ENCODE measurements around the gene LINC00632.

The LINC00632 gene

DNA sequence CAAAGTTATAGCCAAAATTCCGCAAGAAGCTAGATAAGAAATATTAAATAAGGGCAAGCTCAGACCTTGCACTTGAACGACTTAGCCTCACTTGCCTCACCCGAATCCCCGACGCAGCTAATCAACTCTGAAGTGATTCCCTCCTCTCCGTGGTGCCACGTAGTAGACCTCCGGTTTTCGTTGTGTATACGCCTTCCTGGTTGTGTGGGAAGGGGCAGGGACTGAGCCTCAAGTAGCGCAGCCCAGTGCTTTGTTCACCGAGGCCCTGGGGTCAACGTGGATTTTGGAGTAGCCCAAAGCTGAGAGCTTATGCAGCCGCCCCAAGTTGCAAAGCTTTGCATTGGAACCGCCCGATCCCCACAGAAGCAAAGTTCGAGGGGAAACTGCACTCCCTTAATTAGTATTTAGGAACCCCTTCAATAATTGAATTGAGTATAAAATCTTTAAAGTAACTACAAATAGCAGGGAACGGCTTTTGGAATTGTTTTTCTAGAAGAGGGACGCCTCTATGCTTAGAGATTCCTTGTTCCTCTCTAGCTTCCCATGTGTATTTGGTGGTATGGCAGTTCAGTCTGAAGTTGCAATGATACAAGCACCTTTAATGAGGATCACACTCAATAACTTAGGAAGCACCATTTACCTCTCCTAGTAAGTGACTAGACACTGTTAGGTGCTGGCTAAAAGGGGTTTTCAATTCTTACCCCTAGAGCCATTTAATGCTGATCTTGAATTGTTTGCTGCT is 55.7 kb downstream of the LINC00632 start:
- DNase-seq (ENCODE audit: low spot score): peak; percentile 8

DNA sequence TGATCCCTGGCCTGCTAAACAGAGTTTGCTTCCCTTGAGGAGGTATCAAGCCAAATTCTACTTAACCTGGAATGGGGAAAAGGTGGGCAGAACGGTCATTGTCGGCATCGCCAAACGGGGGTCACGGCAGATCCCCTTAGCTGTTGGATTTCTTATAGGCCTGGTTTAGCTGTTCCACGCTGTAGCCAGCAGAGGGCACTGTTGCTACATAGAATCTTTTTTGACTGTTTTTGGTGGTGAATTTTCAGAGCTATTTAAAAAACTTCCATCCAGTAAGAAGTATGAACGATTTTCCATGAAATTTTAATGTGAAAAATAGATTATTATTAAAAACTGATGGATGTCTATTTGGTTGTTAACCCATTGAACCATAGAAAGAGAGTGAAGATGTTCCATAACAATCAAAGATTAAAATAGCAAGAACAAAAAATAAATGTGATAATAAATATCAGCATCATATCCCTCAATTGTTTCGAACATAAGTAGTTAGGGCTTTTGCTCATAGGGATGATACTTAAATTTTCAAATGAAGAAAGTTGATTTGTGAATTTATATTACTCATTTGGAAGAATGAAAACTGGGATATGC is 56.6 kb downstream of the LINC00632 start:
- peak; percentile 42 for DNase-seq (ENCODE audit: low spot score)

DNA sequence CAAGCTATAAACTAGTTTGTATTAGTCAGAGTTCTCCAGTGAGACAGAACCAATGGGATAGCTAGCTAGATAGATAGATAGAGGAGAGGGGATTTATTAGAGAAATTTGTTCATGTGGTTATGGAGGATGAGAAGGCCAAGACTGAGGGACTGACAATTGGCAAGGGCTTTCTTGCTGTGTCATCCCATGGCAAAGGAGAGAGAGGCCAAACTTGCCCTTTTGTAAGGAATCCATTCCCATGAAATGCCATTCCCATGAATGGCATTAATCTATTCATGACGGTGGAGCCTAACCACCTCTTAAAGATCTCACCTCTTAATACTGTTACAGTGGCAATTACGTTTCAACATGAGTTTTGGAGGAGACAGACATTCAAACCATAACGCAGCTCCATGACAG is 58.1 kb downstream of the LINC00632 start:
- DNase-seq (ENCODE audit: low spot score): no peak

DNA sequence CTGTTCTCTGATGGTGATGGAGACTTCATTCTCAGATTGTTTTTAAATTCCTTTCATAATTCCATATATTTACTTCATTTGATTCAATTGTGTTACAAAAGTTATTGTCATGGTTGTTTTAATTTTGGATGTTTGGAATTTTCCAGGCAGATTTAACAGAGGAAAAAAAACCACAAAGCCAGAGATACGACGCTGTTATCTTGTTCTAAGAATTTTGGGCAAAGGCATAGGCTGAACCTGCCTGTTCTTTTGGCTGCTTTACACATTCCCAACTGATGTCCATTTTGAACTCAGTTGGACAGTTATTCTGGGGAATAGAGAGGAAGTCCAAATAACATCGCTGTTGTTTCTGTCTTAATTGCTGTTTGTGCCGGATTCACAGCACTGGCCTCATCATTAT is 65.7 kb downstream of the LINC00632 start:
- DNase-seq (ENCODE audit: low spot score): no peak

DNA sequence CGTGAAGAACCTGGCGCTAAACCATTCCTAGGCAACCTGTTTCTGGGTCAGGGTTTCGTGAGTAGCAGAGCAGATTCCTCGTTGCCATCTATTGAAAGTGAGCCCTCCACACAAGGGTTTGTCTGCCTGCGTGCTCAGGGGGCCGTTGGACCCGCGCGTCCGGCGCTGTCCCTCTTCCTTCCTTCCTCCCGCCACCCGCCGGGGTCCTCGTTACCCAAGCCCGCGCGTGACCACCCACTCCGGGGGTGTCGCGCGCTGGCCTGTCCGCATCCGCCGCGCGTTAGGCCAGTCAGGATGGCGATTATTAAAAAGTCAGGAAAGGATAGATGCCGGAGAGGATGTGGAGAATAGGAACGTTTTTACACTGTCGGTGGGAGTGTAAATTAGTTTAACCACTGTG is 66.8 kb downstream of the LINC00632 start:
- DNase-seq (ENCODE audit: low spot score): no peak

DNA sequence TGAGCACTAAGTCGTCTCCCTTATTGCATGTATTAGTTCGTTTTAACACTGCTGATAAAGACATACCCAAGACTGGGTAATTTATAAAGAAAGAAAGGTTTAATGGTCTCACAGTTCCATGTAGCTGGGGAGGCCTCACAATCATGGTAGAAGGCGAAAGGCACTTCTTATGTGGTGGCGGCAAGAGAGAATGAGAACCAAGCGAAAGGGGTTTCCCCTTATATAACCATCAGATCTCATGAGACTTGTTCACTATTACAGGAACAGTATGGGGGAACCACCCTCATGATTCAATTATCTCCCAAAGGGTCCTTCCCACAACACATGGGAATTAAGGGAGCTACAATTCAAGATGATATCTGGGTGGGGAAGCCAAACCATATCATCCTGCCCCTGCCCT is 85.1 kb downstream of the LINC00632 start:
- DNase-seq (ENCODE audit: low spot score): no peak

DNA sequence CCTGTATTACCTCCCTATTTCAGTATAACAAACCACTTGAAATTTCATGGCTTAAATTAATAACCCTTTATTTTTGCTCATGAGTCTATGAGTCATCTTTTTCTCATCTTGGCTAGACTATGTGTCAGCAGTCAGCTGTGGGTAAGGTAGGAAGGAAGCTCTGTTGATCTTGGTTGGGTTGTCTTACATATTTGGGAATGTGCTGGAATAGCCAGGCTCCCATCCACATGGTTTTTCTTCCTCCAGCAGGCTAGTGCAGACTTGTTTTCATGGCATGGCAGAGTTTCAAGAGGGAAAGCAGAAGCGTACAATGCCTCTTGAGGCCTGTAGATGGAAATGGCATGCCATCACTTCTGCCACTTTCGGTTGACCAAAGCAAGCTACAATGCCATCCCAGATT is 89.7 kb downstream of the LINC00632 start:
- no peak for DNase-seq (ENCODE audit: low spot score)

DNA sequence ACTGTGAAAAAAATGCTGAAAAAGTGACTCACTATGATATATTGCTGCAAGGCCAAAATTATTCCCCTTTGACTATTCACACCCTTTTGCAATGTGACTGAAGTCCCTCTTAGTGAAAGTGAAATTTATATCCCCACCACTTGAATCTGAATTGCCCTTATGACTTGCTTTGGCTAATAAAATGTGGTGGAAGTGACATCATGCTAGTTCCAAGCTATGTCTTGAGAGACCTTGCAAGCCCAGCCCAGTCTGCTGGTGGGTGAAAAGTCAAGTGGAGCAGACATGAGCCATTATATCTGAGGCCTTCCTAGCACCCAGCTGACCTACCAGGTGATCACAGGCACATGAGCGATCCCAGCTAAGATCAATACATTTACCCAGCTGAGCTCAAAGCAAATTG is 94.7 kb downstream of the LINC00632 start:
- no peak for DNase-seq (ENCODE audit: low spot score)

DNA sequence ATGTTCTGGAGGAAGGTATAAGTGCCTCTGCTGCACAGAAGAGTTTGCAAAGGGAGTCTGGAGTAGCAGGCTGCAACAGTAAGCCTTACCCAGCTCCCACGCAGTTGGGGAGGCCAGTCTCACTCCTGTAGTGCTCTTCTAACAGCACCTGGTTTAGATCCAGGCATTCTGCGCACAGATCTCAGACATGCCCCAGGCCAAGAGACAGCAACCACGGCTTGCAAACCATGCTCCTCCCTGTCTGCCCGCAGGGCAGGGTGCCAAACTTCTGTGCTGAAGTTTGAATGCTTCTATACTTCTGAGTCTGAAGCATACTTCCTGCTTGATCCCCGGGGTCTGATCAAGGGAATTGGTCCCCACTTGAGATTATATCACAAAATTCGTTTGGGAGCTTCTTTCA is 106.3 kb downstream of the LINC00632 start:
- DNase-seq (ENCODE audit: low spot score): peak; percentile 10

DNA sequence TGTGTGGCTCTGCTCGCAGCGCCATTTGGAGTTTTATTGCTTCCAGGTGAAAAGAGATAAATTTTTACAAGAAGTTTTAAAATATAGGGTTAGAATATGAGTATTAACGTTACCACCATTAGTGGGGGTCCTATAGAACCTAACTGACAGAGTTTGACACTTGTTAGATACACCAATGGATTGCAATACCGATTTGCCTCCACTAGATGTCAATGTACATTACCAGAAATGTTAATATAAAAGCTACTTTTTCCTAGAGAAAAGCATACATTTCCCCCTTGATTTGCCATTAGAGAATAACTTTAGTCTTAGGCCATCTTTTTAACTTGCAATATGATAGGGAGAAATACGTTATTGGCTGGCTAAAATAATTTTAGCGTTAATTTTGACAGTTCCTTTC is 108.4 kb downstream of the LINC00632 start:
- DNase-seq (ENCODE audit: low spot score): peak; percentile 4

DNA sequence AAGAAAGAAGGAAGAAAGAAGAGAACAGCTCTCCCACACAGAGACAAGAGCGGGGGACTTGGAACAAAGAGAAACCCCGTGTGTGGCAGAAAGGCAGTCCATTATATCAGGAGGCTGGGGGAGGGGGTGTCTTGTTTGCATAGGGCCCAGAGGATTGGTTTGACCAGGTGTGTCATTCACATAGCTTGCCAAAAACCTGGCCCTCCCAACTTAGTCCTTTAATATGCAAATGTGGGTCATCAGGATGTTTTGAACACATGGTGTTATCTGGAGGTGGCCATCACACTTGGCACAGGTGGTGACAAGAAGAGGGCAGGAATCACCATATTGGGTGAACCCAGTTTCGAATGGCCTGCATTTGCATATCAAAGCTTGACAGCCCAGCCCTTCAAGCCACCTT is 111.7 kb downstream of the LINC00632 start:
- no peak for DNase-seq (ENCODE audit: low spot score)

DNA sequence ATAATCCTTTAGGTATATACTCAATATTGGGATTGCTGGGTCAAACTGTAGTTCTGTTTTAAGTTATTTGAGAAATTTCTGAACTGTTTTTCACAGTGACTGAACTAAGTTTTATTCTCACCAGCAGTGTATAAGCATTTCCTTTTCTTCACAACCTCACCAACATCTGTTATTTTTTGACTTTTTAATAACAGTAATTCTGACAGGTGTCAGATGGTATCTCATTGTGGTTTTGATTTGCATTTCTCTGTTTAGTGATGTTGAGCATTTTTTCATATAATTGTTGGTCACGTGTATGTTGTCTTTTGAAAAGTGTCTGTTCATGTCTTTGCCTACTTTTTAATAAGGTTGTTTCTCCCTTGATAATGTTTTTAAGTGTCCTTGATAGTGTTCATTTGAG is 112.6 kb downstream of the LINC00632 start:
- no peak for DNase-seq (ENCODE audit: low spot score)

DNA sequence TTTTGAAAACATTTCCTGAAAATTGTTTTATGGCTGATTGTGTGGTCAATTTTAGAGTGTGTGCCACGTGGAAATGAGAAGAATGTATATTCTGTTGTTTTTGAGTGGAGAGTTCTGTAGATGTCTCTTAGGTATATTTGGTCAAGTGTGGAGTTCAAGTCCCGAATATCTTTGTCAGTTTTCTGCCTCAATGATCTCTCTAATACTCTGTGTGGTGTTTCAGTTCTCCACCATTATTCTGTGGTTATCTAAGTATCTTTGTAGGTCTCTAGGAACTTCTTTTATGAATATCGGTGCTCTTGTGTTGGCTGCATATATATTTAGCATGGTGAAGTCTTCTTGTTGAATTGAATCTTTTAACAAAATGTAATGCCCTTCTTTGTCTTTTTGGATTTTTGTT is 113.3 kb downstream of the LINC00632 start:
- no peak for DNase-seq (ENCODE audit: low spot score)

DNA sequence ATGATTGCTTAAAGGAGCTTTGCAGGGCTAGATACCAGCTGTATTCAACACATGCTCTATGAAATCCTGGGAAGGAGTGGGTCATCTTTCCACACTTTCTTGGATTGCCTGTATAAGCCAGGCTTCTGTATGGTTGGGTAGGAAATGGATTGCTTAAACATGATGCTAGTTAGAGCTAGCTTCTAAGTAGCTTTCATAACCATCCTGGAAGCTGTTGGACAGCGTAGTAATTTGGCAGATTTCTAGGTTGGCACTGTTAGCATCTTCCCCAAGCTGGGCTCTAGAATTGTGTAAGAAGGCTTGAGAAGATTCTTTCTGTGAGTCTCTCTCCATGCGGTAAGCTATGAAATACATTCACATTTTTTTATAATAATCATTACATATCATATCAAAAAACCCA is 127.3 kb downstream of the LINC00632 start:
- DNase-seq (ENCODE audit: low spot score): no peak

Measured in AG08396 (cell line).